NT2/D1 (cell line): ENCODE data around the gene CSF3R.
A peak's percentile ranks its signal among the peaks of the same experiment; 100 is the strongest.
"Not testable (repeated sequence)": the region's sequence is repeated elsewhere in the genome, so short reads cannot be mapped to it uniquely, and the experiment has no call there.

ENCODE experiments used
- DNase-seq: peaks from one replicate; pipeline ENCODE4 v3.0.0-alpha.2; 2011; ENCODE audit warnings: low read depth, low spot score
- H3K27me3 ChIP-seq: 2 replicates; pipeline ENCODE4 v1.6.0; 2011; ENCODE audit warnings: mild to moderate bottlenecking; ENCODE audit not compliant: insufficient read length, insufficient read depth
- H3K36me3 ChIP-seq: 2 replicates; pipeline ENCODE4 v1.6.1; 2011; ENCODE audit warnings: mild to moderate bottlenecking, low read length, mixed read lengths; ENCODE audit not compliant: insufficient read depth, insufficient read length
- H3K4me1 ChIP-seq: 2 replicates; pipeline ENCODE4 v1.5.1; 2011; ENCODE audit not compliant: insufficient read depth, insufficient read length
- H3K4me3 ChIP-seq: 2 replicates; pipeline ENCODE4 v1.5.1; 2011; ENCODE audit warnings: low read depth; ENCODE audit not compliant: insufficient read length
- H3K9ac ChIP-seq: 2 replicates; pipeline ENCODE4 v1.6.0; 2011; ENCODE audit warnings: low read depth; ENCODE audit not compliant: insufficient read length
- H3K9me3 ChIP-seq: 2 replicates; pipeline ENCODE4 v1.5.1; 2011; ENCODE audit warnings: mild to moderate bottlenecking, low read length; ENCODE audit not compliant: insufficient read depth
- SUZ12 ChIP-seq: IDR thresholded peaks from 2 replicates; pipeline ENCODE4 v1.6.1; 2011; ENCODE audit not compliant: insufficient read length, insufficient read depth; ENCODE audit errors: extremely low read depth
- YY1 ChIP-seq: IDR thresholded peaks from 2 replicates; pipeline ENCODE4 v1.6.1; 2011; ENCODE audit not compliant: insufficient read length, insufficient read depth
- ZNF274 ChIP-seq: IDR thresholded peaks from 2 replicates; pipeline ENCODE4 v1.6.1; 2011; ENCODE audit warnings: mild to moderate bottlenecking, low read depth, low read length

Gene CSF3R

GRCh38 chr1:36479505-36480051 is 3.1 kb downstream of the CSF3R start:
- peaks cover 19% of the 10 kb centered on the region for H3K4me1 ChIP-seq
- no peak overlapping the region for H3K4me3 ChIP-seq
- no peaks in the 10 kb centered on the region for H3K9me3 ChIP-seq
- DNase-seq: no peak
- peaks cover 9% of the 10 kb centered on the region for H3K27me3 ChIP-seq
- no peak overlapping the region for H3K9ac ChIP-seq
- no peaks in the 10 kb centered on the region for H3K36me3 ChIP-seq
- TF ChIP-seq SUZ12 (no peak), YY1 (no peak), ZNF274 (no peak)

GRCh38 chr1:36477615-36478014 is 5.1 kb downstream of the CSF3R start:
- not testable (repeated sequence) for H3K9ac ChIP-seq, H3K27me3 ChIP-seq, H3K4me3 ChIP-seq, H3K9me3 ChIP-seq, H3K36me3 ChIP-seq, DNase-seq
- peaks cover 16% of the 10 kb centered on the region for H3K4me1 ChIP-seq

GRCh38 chr1:36476945-36477344 is 5.8 kb downstream of the CSF3R start:
- Histone ChIP-seq H3K9me3 (no peaks in the 10 kb centered on the region), H3K36me3 (no peaks in the 10 kb centered on the region), H3K27me3 (peaks cover 9% of the 10 kb centered on the region), H3K9ac (no peak overlapping the region), H3K4me3 (no peak overlapping the region), H3K4me1 (peaks cover 17% of the 10 kb centered on the region)
- no peak for DNase-seq
- no peak for TF ChIP-seq ZNF274
- TF ChIP-seq YY1: no peak
- TF ChIP-seq SUZ12: no peak

GRCh38 chr1:36475910-36476604 is 6.7 kb downstream of the CSF3R start:
- Histone ChIP-seq H3K36me3 (no peaks in the 10 kb centered on the region), H3K27me3 (peaks cover 9% of the 10 kb centered on the region), H3K4me3 (no peak overlapping the region), H3K9ac (no peak overlapping the region), H3K4me1 (peaks cover 18% of the 10 kb centered on the region), H3K9me3 (no peaks in the 10 kb centered on the region)
- DNase-seq: no peak
- TF ChIP-seq YY1 (no peak), SUZ12 (no peak), ZNF274 (no peak)

DNA sequence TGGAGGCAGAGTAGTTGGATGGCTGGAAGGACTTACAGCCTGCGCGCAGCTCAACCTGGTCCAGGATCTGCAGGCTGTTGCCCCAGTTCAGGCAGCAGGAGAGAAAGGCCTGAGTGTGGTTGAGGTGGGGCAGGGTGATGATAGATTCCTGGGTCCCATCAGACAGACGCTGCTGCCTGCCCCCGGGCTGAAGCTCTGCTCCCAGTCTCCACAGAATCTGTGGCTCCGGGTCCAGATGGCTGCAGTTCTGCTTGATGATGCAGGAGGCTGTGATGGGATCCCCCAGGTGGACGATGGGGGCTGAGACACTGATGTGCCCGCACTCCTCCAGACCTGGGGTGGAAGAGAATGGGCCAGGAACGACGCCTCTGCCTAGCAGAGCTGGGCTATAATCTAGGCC is 7.4 kb downstream of the CSF3R start:
- no peak overlapping the region for H3K9ac ChIP-seq
- peaks cover 7% of the 10 kb centered on the region for H3K27me3 ChIP-seq
- DNase-seq: no peak
- H3K4me1 ChIP-seq: peaks cover 18% of the 10 kb centered on the region
- TF ChIP-seq SUZ12 (no peak), YY1 (no peak), ZNF274 (no peak)
- no peaks in the 10 kb centered on the region for H3K9me3 ChIP-seq
- no peaks in the 10 kb centered on the region for H3K36me3 ChIP-seq
- H3K4me3 ChIP-seq: no peak overlapping the region

- no peaks in the 10 kb centered on the region for H3K9me3 ChIP-seq
- H3K27me3 ChIP-seq: peaks cover 13% of the 10 kb centered on the region
- no peaks in the 10 kb centered on the region for H3K36me3 ChIP-seq
- no peak for TF ChIP-seq SUZ12
- no peak overlapping the region for H3K9ac ChIP-seq
- peaks cover 18% of the 10 kb centered on the region for H3K4me1 ChIP-seq
- no peak overlapping the region for H3K4me3 ChIP-seq
- DNase-seq: no peak
Measured at GRCh38 chr1:36472656-36473055, 10.1 kb downstream of the CSF3R start.

DNA sequence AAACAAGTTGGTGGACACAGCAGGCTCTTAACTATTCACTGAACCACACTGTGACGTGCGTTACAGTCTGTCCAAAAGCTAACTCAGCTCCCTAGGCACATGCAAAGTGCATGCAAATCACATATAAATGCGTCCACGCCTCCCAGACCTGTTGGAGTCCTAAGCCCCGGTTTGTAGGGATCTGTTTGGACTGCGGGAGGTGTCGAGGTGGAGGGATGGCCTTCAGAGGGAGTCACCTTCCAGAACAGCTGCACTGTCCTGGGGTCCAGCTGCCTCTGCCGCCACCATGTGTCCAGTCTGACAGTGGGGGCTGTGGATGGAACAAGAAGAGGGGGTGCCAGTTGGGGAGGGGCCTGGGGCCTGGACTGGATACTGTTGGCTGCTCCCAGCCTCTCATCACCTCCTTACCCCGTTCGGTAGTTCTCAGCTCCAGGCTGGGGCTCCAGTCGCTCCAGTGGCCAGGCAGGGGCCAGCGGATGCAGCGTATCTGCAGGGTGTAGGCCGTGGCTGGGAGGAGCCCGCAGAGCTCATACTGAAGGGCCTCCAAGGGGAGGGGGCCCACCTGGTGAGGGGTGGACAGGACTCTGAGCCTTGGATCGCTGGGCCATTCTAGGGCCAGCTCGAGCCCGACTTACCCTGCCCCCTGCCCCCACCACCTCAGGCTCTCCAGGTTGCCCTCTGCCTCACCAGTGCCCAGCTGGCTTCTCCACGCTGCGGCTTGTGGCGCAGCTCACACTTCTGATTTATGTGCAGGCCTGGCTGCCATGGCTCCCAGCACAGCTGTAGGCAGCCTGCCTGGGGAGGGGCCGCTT is 10.7 kb downstream of the CSF3R start:
- TF ChIP-seq ZNF274 (no peak), SUZ12 (no peak), YY1 (no peak)
- Histone ChIP-seq H3K36me3 (no peaks in the 10 kb centered on the region), H3K4me1 (peaks cover 23% of the 10 kb centered on the region), H3K9me3 (no peaks in the 10 kb centered on the region), H3K27me3 (peaks cover 19% of the 10 kb centered on the region), H3K9ac (peak overlapping the region; percentile 35), H3K4me3 (no peak overlapping the region)
- DNase-seq: no peak
